NCI-H2029 treated with DMSO at 0.1 percent for 48 hours (cell line): Measurements from ENCODE around the gene PRX.
"Not testable (repeated sequence)": the region's sequence is repeated elsewhere in the genome, so short reads cannot be mapped to it uniquely, and the experiment has no call there.

Source experiments
- DNase-seq: peaks from one replicate; lab custom pipeline; 2025; lab: John Stamatoyannopoulos, UW

Gene PRX

GRCh38 chr19:40392123-40392522, 21.1 kb downstream of the PRX start:
- no peak for DNase-seq

- DNase-seq = no peak
Measured at GRCh38 chr19:40390084-40390742, 23.0 kb downstream of the PRX start, which contains the start of gene HIPK4. Gene HIPK4, minus strand, starts transcription at chr19:40390181. Its CDS starts 279 bp downstream, at chr19:40389902.

- DNase-seq = no peak
Measured at GRCh38 chr19:40389404-40390083, 23.6 kb downstream of the PRX start.

GRCh38 chr19:40388481-40388880, 24.7 kb downstream of the PRX start:
- DNase-seq = no peak

- DNase-seq = no peak
Measured at GRCh38 chr19:40387155-40387554, 26.0 kb downstream of the PRX start.

GRCh38 chr19:40383668-40384248, 29.4 kb downstream of the PRX start:
- DNase-seq = no peak

- DNase-seq = no peak
Measured at GRCh38 chr19:40381321-40381720, 31.9 kb downstream of the PRX start.

GRCh38 chr19:40380199-40381037, 32.8 kb downstream of the PRX start:
- no peak for DNase-seq

GRCh38 chr19:40379446-40380198, 33.6 kb downstream of the PRX start:
- DNase-seq = no peak

GRCh38 chr19:40378509-40378908, 34.7 kb downstream of the PRX start:
- no peak for DNase-seq

- no peak for DNase-seq
Measured at GRCh38 chr19:40377876-40378385, 35.2 kb downstream of the PRX start.

- DNase-seq = no peak
Measured at GRCh38 chr19:40376286-40376862, 36.8 kb downstream of the PRX start.

- no peak for DNase-seq
Measured at GRCh38 chr19:40374084-40374483, 39.1 kb downstream of the PRX start.

- DNase-seq = no peak
Measured at GRCh38 chr19:40371802-40372122, 41.4 kb downstream of the PRX start.

- DNase-seq = no peak
Measured at GRCh38 chr19:40370997-40371801, 42.0 kb downstream of the PRX start.

- DNase-seq = not testable (repeated sequence)
Measured at GRCh38 chr19:40370253-40370652, 42.9 kb downstream of the PRX start.

- no peak for DNase-seq
Measured at GRCh38 chr19:40369797-40370196, 43.4 kb downstream of the PRX start.

GRCh38 chr19:40367577-40368434, 45.4 kb downstream of the PRX start:
- no peak for DNase-seq
